HG03469 (cell line): ENCODE measurements around the gene GNA12.

ENCODE experiments used
- ATAC-seq: cut with Tn5 transposase; IDR thresholded peaks from one replicate; pipeline ENCODE4 v1.9.1; 2021; ENCODE audit warnings: mild to moderate bottlenecking, moderate library complexity, moderate number of reproducible peaks; ENCODE audit not compliant: unreplicated experiment

GNA12 gene

GRCh38 chr7:2819161-2819953 is 24.8 kb downstream of the GNA12 start:
- no peak for ATAC-seq

- ATAC-seq: no peak
Measured at GRCh38 chr7:2818653-2819052, 25.5 kb downstream of the GNA12 start.

- ATAC-seq: no peak
Measured at GRCh38 chr7:2818121-2818520, 26.0 kb downstream of the GNA12 start.

- ATAC-seq: no peak
Measured at GRCh38 chr7:2817456-2817855, 26.7 kb downstream of the GNA12 start.

GRCh38 chr7:2815875-2816245 is 28.2 kb downstream of the GNA12 start:
- ATAC-seq: no peak

GRCh38 chr7:2814946-2815874 is 28.9 kb downstream of the GNA12 start:
- no peak for ATAC-seq

GRCh38 chr7:2814186-2814945 is 29.7 kb downstream of the GNA12 start:
- ATAC-seq: no peak

- no peak for ATAC-seq
Measured at GRCh38 chr7:2813350-2814185, 30.5 kb downstream of the GNA12 start.

- no peak for ATAC-seq
Measured at GRCh38 chr7:2812831-2813230, 31.3 kb downstream of the GNA12 start.

GRCh38 chr7:2812114-2812487 is 32.0 kb downstream of the GNA12 start:
- no peak for ATAC-seq

GRCh38 chr7:2811476-2812113 is 32.5 kb downstream of the GNA12 start:
- no peak for ATAC-seq

- ATAC-seq: no peak
Measured at GRCh38 chr7:2810682-2811415, 33.3 kb downstream of the GNA12 start.

- ATAC-seq: no peak
Measured at GRCh38 chr7:2809903-2810625, 34.0 kb downstream of the GNA12 start.

- no peak for ATAC-seq
Measured at GRCh38 chr7:2808891-2809665, 35.0 kb downstream of the GNA12 start.

GRCh38 chr7:2807845-2808772 is 36.0 kb downstream of the GNA12 start:
- no peak for ATAC-seq

GRCh38 chr7:2807460-2807844 is 36.7 kb downstream of the GNA12 start:
- no peak for ATAC-seq

GRCh38 chr7:2806571-2806970 is 37.5 kb downstream of the GNA12 start:
- no peak for ATAC-seq
